NCI-H226 (cell line): Measurements from ENCODE around the gene CTU2.

ENCODE experiments used
- DNase-seq: peaks from one replicate; pipeline ENCODE4 v3.0.0-alpha.2; 2015

The CTU2 gene

DNA sequence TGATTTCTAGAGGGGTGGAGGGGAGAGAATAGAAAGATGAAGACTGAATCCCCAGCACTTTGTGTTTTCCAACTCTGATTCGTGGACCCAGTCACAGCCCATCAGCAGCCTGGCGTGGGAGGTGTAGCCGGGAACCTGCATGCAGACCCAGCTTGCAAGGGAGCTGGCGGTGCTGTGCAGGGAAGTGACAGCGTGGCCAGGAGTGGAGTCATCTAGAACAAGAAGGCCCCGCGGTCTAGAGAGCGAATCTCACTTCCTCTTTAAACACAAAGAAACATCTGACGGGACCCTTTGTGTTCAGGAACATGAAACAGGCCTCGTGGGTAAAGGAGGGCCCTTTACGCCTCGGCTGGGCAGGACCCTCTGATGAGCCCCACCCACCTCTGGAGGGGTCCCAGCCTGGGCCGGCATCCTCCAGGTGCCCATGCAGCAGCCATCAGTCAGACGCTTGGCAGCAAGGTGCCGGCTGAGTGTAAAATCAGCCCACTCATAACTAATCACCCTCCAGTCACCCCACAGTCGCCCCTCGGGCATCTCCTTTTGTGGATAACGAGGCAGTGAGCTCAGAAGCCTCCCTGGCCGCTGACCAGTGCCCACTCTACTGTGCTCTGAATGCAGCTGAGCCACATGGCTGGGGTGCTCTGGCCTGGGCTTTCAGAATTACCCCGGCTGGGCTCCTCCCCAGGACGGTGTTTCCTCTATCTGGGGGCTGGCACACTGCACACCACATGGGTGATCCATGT lies 24.4 kb upstream of the CTU2 start:
- DNase-seq: peak; percentile 36

GRCh38 chr16:88684569-88685155 lies 21.6 kb upstream of the CTU2 start:
- DNase-seq: no peak

- peak; percentile 43 for DNase-seq
Observed at GRCh38 chr16:88685156-88686061, 20.9 kb upstream of the CTU2 start.

DNA sequence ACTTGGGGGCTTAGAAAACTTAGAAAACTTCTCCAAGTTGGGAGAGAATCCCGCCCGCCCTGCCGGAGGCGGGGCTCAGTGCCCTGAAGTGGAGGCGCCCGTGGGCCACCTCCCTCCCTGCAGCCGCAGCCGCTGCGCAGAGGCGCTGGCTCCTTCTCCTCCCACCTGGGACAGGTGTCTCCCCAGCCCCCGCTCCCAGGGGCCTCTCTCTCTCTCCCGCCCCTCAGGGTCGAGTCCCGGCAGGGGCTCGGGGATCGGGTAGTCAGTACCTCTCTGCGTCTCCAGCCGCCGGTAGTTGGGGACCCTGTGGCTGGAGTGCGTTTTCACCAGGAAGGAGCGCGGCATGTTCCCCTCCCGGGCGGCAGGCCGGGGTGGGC lies 20.3 kb upstream of the CTU2 start:
- no peak for DNase-seq

GRCh38 chr16:88686439-88687253 lies 19.7 kb upstream of the CTU2 start, which contains the start of gene SNAI3:
Gene SNAI3 (minus strand): TSS chr16:88686507. CDS start chr16:88686406, 101 bp downstream.
- peak; percentile 78 for DNase-seq

- DNase-seq: no peak
Observed at GRCh38 chr16:88687254-88687576, 19.1 kb upstream of the CTU2 start.

DNA sequence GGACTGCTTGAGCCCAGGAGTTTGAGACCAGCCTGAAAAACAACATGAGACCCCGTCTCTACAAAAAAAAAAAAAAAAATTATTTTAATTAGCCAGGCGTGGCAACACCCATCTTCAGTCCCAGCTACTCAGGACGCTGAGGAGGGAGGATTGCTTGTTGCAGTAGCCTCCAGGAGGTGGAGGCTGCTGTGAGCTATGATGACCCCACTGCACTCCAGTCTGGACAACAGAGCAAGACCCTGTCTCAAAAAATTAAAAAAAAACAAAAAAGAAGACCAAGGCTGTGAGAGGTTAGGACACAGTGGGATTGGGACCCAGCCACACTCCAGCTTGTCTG lies 18.7 kb upstream of the CTU2 start:
- no peak for DNase-seq

DNA sequence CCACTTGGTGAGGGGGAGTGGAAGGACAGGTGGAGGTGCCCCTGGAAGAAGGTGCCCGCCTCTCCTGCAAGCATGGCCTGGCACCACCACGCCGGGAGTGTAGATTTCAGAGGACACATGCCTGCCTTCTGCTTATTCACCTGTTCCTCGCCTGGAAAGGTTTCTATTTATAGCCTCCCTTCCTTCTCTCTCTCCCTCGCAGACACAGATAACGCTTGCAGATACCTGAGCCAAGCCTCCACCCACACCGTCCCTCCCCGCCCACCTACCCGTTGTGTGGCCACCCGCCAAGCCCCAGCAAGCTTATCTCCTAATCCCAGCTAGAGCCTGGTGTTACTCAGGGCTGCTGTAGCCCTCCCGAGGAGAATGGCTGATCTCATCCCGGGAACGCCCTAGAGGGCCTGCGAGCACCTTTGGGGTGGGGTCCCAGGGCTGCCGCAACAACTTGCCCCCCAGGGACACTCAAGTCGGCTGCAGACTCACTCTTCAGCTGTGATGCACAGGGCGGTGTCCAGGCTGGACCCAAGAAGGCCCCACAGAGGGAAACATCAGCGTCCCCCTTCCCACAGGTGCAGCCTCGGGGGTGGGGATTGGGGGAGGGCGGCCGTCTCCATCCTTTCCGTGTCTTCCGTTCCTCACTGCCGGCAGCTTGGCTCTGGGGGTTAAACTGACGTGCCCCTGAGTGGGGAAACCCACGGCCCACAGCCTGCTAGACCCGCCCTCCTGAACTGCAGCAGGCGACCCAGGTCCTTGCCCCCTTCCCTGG lies 18.1 kb upstream of the CTU2 start:
- peak; percentile 75 for DNase-seq

DNA sequence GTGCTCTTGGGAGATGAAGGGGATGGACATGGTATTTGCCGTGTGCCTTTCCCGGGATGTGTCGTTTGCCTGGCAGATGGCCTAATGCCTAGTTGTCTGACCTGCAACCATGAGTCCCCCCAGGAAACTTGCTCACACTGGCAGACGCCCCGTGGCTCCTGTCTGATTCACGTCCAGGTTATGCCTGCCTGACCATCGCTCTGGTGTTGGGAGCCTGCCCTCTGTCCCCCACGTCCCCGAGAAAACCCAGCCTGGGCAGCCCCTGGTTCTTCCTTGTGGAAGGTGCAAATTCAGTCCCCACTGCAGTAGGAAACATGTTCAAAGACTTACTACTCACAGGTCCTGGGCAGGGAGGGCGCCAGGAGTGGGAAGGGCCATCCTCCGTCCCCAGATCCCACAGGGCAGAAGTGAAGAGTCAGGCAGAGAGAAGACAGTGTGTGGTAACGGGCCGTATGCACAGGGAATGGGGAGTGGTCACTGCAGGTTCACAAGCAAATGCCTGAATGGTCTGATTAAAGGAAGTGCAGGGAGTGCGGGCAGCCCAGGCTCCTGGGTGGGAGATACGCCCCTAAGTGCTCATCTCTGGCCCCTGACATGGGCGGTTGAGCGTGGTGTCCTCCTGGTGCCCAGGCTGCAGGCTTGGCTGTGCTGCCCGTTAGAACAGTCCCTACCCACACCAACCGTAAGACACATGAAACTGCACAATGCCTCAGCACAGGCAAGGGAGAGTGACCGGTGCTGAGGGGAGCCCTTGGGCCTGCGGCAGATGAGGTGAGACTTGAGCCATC lies 15.8 kb upstream of the CTU2 start:
- no peak for DNase-seq

GRCh38 chr16:88691129-88691813 lies 15.0 kb upstream of the CTU2 start:
- no peak for DNase-seq

- no peak for DNase-seq
Observed at GRCh38 chr16:88691924-88692560, 14.3 kb upstream of the CTU2 start.

DNA sequence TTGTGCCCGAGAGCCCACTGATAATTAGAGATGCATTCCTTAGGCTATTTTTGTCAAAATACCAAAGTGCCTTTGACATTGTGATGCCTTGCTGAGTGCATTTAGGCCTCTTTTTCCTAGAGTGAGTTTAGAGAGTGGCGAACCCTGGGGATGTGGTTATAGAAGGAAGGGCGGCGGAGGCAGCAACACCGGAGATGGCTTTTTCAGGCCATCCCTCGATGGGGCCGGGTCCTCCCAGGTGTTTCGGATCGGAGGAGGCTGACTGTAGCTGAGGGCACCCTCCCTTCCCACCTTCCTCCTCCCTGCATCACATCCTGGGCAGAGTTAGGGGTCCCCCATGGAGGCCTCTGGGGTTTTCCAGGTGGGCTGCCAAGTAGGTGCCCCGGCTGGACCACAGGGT lies 13.4 kb upstream of the CTU2 start:
- DNase-seq: no peak

DNA sequence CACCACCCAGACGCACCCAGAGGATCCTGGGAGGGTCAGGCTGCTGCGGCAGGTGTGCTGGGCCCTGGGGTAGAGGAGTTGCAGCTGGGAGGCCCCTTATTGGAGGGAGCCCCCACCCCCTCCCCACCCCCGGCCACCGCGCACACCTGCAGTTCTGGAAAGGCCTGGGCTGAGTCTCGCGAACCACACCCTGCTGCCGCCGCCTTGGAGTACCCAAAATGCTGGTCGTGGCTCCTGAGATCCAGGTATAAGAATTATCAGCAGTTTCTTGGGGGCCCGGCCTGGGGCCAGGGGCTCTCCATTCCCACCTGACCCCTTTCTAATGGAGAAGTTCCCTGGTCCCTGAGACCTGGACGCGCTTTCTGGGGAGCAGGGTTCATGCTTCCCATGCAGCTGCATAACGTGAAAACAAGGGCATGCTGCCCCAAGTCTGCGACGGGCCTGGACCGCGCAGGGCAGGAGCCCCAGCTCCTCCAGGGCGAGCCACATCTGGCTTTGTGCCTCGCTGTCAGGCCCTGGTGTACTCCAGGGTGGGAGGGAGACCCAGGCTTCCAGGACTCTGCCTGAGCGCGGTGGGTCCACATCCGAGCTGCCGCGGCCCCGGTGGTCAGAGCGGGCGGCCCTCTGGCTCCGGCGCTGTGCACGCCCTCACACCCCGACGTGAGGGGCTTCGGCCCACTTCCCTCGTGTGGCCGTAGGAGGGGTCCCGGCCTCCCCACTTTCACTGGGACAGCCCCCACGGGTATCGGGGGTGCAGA lies 12.7 kb upstream of the CTU2 start:
- DNase-seq: no peak

- no peak for DNase-seq
Observed at GRCh38 chr16:88694221-88695087, 11.8 kb upstream of the CTU2 start.

DNA sequence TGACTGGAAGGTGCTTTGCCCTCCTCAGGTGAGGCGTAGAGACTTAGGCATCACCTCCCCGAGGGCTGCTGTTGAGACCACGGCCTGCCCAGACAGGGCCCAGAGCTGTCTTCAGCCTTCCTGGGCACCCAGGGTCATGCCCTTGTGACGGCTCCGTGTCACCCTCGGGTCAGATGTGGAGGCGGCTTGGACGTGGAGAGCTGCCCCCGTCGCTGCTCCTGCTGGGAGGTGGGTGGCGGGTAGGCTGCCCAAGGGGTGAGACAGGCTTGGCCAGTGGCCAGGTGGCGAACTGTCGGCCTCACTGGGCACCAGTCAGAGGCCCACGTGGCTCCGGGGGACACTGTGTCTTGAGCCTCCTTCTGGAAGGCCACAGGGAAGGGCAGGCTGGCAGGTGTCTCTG lies 11.1 kb upstream of the CTU2 start:
- no peak for DNase-seq

GRCh38 chr16:88695753-88696152 lies 10.6 kb upstream of the CTU2 start:
- DNase-seq: no peak

GRCh38 chr16:88696441-88696840 lies 9.9 kb upstream of the CTU2 start:
- no peak for DNase-seq

DNA sequence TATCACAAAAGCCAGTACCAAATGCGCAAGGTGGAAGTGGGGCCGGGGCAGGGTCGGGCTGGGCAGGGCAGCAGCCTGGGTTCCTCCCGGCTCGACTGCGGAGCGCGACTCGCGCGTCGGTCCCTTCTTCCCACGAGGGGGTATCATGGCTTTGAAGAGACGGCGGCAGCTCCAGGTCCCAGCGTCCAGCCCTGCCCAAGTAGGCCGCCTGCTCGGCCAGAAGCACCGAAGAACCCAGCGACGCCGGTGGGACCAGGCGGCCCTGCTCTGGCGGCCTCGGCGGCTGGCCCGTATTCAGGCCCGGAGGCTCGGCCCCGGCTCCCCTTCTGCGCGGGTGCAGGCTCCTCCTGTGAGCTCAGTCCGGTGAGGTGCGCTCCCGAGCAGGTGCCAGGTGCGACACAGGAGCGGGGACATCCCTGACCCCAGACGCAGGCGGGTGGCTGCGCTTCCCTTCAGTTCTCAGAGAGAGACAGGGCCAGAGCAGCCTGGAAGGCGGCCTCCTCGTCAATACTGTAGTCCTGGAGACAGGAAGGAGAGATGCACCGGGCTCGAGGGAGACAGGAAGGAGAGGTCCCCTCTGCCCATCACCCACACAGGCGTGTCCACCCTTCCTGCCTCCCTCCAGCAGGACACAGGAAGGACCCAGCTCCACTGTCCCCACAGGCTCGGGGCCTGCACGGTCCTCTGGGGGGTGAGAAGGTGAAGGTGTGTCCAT lies 9.0 kb upstream of the CTU2 start:
- no peak for DNase-seq
